Psoas muscle (tissue), 8 donors: ENCODE measurements around the gene NSF. TPM values are rescaled to one million over a fixed set of nuclear protein-coding genes. Genes with fewer than 3 reads are reported as not detected.

Experiments used
- ATAC-seq, 4 donors: fragments of 200-7000 bp; cut with Tn5 transposase; one replicate each; pipeline ENCODE4 v1.9.1; 2020; ENCODE audit warnings: moderate library complexity in 3 of 4, mild to moderate bottlenecking in 2 of 4
- DNase-seq, 2 donors: peaks; one replicate each; pipeline ENCODE4 v3.0.0-alpha.2; 2020
- H3K27ac ChIP-seq: fragments of 200-600 bp; one replicate; pipeline ENCODE4 v1.8.0; 2022
- H3K27me3 ChIP-seq, 3 donors: fragments of 200-600 bp in 1 of 3; one replicate each; pipeline versions ENCODE4 v1.6.1 to v1.8.0; 2013 to 2022; ENCODE audit warnings: low read length in 2 of 3, mild to moderate bottlenecking in 2 of 3, moderate library complexity in 1 of 3; ENCODE audit not compliant: insufficient read depth in 3 of 3
- H3K36me3 ChIP-seq, 2 donors: fragments of 200-600 bp in 1 of 2; one replicate each; pipeline versions ENCODE4 v1.6.1 to v1.8.0; 2013 to 2022; ENCODE audit warnings: low read depth in 1 of 2, mild to moderate bottlenecking in 1 of 2, moderate library complexity in 1 of 2; ENCODE audit not compliant: insufficient read depth in 1 of 2
- H3K4me1 ChIP-seq: fragments of 200-600 bp; one replicate; pipeline ENCODE4 v1.8.0; 2022
- H3K4me3 ChIP-seq: fragments of 200-600 bp; one replicate; pipeline ENCODE4 v1.8.0; 2022; ENCODE audit warnings: mild to moderate bottlenecking
- H3K9me3 ChIP-seq: fragments of 200-600 bp; one replicate; pipeline ENCODE4 v1.8.0; 2022
- WGBS, 3 donors: extraction: QIAGEN DNeasy Blood & Tissue Kit; methylation state at CpG; one replicate each; pipeline versions ENCODE4 v1.1.6 to v1.1.7; 2013; 5-methylcytosine and 5-hydroxymethylcytosine counted together
- intact Hi-C, 2 donors: fragments of 100-400 bp; cut with DNase I; formaldehyde crosslinking; loops; one replicate each; pipeline versions ENCODE4 v1.11.0 to v1.14.2; 2022
- polyA plus RNA-seq, 3 donors: library from polyadenylated mRNA; stranded (reverse); fragments of 200-250 nt; gene quantifications; one replicate each; pipeline ENCODE4 v1.2.3, GENCODE V29; 2013
- total RNA-seq, 4 donors: library from RNA; stranded (reverse); fragmentation: NEBNext Ultra II Directional in 2 of 4; extraction: Animal tissue kit (Norgen Biotek cat#: 25700) in 2 of 4; gene quantifications; one replicate each; pipeline versions ENCODE4 v1.2.1 to v1.2.4, GENCODE V29; 2021 to 2023
- TF ChIP-seq, protein P1 (sequence below): fragments of 200-600 bp; IDR thresholded peaks from one replicate; pipeline ENCODE4 v1.8.0; 2022; ENCODE audit warnings: antibody characterized with exemption
- donor health status: healthy with polysubstance abuse.
- donor health status: DM: no; HTN: no; CAD: no; lungs with moderate emphysema.
- donor health status: Bipolar disorder and iron deficiency.
- donor health status: healthy.
- donor health status: DM: yes; HTN: yes; CAD: no.
- donor health status: DM: no; HTN: no; CAD: no.
- donor health status: DM: no; HTN: no; CAD: no.
- donor health status: DM: yes; HTN: yes; CAD: no.

Gene NSF
- total and polyA plus RNA-seq, 7 donors = 19.3 to 103 (median 40.2) TPM

DNA sequence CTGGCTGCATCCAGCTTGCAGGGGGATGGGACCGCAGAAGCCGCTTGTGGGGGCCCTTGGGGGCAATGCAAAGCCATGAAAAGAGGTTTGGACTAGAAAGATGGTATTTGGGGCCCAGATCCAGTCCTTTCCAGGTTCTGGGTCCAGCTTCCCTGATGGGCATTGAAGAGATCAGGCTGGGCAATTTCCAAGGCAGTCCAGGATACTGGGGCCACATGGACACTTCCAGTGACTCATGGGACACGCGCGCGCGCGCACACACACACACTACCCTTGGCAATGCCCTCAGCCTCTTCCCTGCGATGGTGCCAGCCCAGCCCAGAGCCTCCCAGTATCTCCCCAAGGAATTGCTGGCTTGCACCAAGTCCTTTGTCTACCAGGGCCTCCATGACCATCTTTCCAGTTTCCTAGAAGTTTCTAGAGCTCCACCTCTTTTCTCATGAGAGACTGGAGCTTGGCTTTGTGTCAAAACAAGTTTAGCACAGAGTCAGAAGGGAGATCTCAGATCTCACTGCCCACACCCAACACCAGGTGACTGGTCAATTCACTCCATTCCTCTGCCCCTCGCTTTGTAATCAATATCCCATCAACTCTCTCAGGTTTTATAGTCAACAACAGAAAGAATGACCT is 183.8 kb downstream of the NSF start:
- H3K27ac ChIP-seq = no peak overlapping the region
- DNase-seq (no peak), ATAC-seq (no peak)
- H3K4me3 ChIP-seq = no peak overlapping the region
- intact Hi-C loops = loop anchor here in 1 of 2 donors (5.0 kb wide), 1 partner anchor 52 kb away; no protein-coding TSS in a partner anchor
- no peaks in the 10 kb centered on the region for H3K9me3 ChIP-seq
- TF ChIP-seq, protein P1, sequence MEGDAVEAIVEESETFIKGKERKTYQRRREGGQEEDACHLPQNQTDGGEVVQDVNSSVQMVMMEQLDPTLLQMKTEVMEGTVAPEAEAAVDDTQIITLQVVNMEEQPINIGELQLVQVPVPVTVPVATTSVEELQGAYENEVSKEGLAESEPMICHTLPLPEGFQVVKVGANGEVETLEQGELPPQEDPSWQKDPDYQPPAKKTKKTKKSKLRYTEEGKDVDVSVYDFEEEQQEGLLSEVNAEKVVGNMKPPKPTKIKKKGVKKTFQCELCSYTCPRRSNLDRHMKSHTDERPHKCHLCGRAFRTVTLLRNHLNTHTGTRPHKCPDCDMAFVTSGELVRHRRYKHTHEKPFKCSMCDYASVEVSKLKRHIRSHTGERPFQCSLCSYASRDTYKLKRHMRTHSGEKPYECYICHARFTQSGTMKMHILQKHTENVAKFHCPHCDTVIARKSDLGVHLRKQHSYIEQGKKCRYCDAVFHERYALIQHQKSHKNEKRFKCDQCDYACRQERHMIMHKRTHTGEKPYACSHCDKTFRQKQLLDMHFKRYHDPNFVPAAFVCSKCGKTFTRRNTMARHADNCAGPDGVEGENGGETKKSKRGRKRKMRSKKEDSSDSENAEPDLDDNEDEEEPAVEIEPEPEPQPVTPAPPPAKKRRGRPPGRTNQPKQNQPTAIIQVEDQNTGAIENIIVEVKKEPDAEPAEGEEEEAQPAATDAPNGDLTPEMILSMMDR = no peak
- H3K4me1 ChIP-seq = peaks cover 6% of the 10 kb centered on the region
- H3K36me3 ChIP-seq = no peaks in the 10 kb centered on the region
- peaks cover 0 to 58% (median 11%) of the 10 kb centered on the region in 3 donors for H3K27me3 ChIP-seq
- WGBS, 3 donors = 84 to 86% (median 86%) methylated on average over 10 of the region's 10 CpGs

DNA sequence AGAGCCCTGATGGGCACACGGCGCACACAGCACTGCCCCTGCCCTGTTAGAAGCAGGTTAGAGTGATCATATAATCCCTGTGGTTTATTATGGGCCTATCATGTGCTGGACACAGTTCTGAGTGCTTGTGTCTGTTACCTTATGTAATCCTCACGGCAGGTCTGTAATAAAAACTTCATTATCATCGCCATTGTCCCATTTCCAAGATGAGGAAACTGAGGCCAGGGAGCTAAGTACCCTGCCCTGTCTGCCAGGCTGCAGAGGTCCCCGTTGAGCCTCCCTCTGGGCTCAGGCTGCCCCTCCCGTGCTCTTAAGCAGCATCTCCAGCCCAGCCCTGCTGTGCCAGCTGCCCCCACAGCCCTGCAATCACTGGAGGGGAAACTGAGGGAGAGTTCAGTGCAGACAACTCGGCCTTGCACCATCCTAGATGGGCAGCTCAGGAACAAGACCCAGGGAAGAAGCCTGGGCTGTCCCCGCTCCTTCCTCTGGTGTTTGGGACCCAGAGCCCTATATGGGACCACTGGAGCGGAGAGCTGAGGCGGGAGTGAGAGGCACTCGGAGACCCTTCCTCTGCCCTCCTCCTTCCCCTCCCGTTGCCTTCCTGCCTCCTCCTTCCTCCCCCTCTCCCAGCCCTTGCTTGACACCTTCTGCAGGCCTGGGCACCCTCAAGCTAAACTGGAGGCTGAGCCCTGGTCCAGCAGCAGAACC is 186.0 kb downstream of the NSF start:
- H3K9me3 ChIP-seq = no peaks in the 10 kb centered on the region
- ATAC-seq (no peak), DNase-seq (no peak)
- no peak overlapping the region for H3K4me3 ChIP-seq
- H3K4me1 ChIP-seq = peaks cover 6% of the 10 kb centered on the region
- intact Hi-C loops = no loop called here
- no peak overlapping the region for H3K27ac ChIP-seq
- WGBS, 3 donors = 76 to 78% (median 76%) methylated on average over 12 of the region's 12 CpGs
- H3K27me3 ChIP-seq = peaks cover 0 to 36% (median 7%) of the 10 kb centered on the region in 3 donors
- no peaks in the 10 kb centered on the region for H3K36me3 ChIP-seq
- TF ChIP-seq, protein P1 = no peak

DNA sequence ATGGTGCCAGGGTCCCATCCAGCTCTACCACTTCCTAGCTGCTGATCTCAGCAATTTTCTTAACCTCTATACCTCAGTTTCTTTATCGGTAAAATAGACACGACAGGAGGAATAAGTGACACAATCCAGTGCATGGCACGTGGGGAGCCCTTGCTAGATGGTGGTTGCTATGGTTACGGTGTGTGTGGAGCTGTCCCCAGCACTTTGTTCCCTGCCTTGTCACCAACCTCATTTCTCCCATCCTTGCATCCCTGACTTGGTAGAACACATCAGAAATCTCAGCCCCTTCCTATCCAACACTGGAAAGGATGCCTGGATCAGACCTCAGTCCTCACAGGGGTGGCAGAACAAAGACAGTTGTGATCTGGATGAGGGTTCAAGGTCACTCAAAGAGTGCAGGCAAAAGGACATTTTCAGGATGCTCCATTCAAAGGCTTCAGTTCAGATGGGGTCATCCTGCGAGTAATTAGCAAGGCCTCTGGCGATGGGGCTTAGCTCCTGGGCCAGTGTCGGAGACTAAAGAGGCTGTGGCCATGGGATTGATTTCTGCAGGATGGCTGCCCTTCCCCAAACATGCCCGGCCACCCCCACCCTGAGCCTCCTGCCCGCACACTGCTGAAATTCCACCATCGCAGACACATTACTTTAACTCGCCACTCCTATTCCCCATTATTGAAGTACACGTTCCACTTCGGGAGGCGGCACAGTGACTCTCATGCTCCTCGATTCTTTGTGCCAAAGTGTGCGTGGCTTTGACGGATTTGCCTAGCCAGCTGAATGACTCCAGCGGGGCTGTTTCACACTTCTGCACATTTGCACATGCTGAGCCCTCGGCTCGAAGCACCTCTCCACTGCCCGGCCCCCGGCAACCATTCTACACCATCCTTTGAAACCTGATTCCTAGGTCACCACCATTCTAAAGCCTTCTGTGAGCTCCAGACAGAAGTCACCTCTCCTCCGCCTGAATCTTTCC is 187.8 kb downstream of the NSF start:
- no peak for ATAC-seq
- intact Hi-C loops = no loop called here
- WGBS, 3 donors = 48 to 53% (median 50%) methylated on average over 23 of the region's 23 CpGs

DNA sequence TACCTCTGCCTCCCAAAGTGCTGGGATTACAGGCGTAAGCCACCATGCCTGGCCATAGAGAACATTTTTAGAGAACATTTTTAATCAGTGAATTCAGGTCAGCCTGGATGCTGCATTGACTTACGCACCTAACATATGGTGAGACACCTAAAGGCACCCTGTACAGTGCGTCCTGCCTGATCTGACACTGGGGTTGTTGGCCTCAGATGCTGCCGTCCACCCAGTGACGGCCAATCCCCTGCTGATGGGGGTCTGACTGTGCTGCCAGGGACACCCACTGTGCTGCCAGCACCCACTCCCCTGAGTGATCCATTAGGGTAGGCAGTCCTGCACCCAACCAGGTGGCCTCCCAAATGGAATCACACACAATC is 189.5 kb downstream of the NSF start:
- TF ChIP-seq, protein P1 = no peak
- H3K36me3 ChIP-seq = no peaks in the 10 kb centered on the region
- ATAC-seq (no peak), DNase-seq (no peak)
- no peak overlapping the region for H3K27ac ChIP-seq
- no peaks in the 10 kb centered on the region for H3K9me3 ChIP-seq
- intact Hi-C loops = no loop called here
- WGBS, 3 donors = 93 to 95% (median 93%) methylated on average over 5 of the region's 5 CpGs
- peaks cover 0 to 20% (median 7%) of the 10 kb centered on the region in 3 donors for H3K27me3 ChIP-seq
- no peak overlapping the region for H3K4me3 ChIP-seq
- H3K4me1 ChIP-seq = no peaks in the 10 kb centered on the region

More for the DNA sequence above, 187.8 kb downstream of the NSF start:
- Histone ChIP-seq H3K36me3 (no peaks in the 10 kb centered on the region), H3K27ac (no peak overlapping the region), H3K27me3 (peaks cover 0 to 22% (median 7%) of the 10 kb centered on the region in 3 donors), H3K4me1 (no peaks in the 10 kb centered on the region), H3K4me3 (no peak overlapping the region), H3K9me3 (no peaks in the 10 kb centered on the region)
- no peak for DNase-seq
- TF ChIP-seq, protein P1 = no peak
